GM12892 (cell line): ENCODE results near the gene ZDHHC14.

Source experiments
- DNase-seq: peaks from one replicate; pipeline ENCODE4 v3.0.0; 2011; ENCODE audit not compliant: insufficient read length
- FAIRE-seq: peaks from 2 replicates; lab custom pipeline; 2011; peaks lifted over from hg19 to GRCh38; lab: Jason Lieb, UNC
- POLR2A ChIP-seq: IDR thresholded peaks from 2 replicates; pipeline ENCODE4 v1.6.1; 2011; ENCODE audit warnings: low read depth, low read length, control low read depth
- POLR2AphosphoS5 ChIP-seq: IDR thresholded peaks from 2 replicates; pipeline ENCODE4 v1.6.1; 2011; ENCODE audit warnings: low read depth, low read length, control low read depth
- TAF1 ChIP-seq: IDR thresholded peaks from 2 replicates; pipeline ENCODE4 v1.6.1; 2011; ENCODE audit warnings: low read depth, mild to moderate bottlenecking, control low read depth, low read length, borderline replicate concordance

ZDHHC14 gene

GRCh38 chr6:157538168-157538567, 157.2 kb downstream of the ZDHHC14 start:
- FAIRE-seq (no peak), DNase-seq (no peak)
- TF ChIP-seq TAF1 (no peak), POLR2A (no peak), POLR2AphosphoS5 (no peak)

- DNase-seq (no peak), FAIRE-seq (no peak)
- TF ChIP-seq TAF1: no peak
- TF ChIP-seq POLR2AphosphoS5: no peak
- no peak for TF ChIP-seq POLR2A
These were observed 157.7 kb downstream of the ZDHHC14 start for GRCh38 chr6:157538698-157539097.

- TF ChIP-seq TAF1 (no peak), POLR2AphosphoS5 (no peak)
- FAIRE-seq (no peak), DNase-seq (no peak)
These were observed 158.4 kb downstream of the ZDHHC14 start for GRCh38 chr6:157539421-157539822.

- FAIRE-seq: no peak
- no peak for DNase-seq
- TF ChIP-seq POLR2A (no peak), TAF1 (no peak), POLR2AphosphoS5 (no peak)
These were observed 159.1 kb downstream of the ZDHHC14 start for GRCh38 chr6:157539900-157540752.

- DNase-seq: no peak
- no peak for FAIRE-seq
- no peak for TF ChIP-seq POLR2A
- TF ChIP-seq TAF1: no peak
- TF ChIP-seq POLR2AphosphoS5: no peak
These were observed 160.8 kb downstream of the ZDHHC14 start for GRCh38 chr6:157541618-157542413.

- DNase-seq: no peak
- TF ChIP-seq POLR2A (no peak), POLR2AphosphoS5 (no peak), TAF1 (no peak)
- FAIRE-seq: no peak
These were observed 161.6 kb downstream of the ZDHHC14 start for GRCh38 chr6:157542414-157543160.

GRCh38 chr6:157546321-157546720, 165.3 kb downstream of the ZDHHC14 start:
- no peak for FAIRE-seq
- TF ChIP-seq TAF1 (no peak), POLR2A (no peak), POLR2AphosphoS5 (no peak)

GRCh38 chr6:157547112-157547511, 166.1 kb downstream of the ZDHHC14 start:
- DNase-seq (no peak), FAIRE-seq (no peak)
- TF ChIP-seq POLR2AphosphoS5: no peak
- no peak for TF ChIP-seq TAF1
- TF ChIP-seq POLR2A: no peak

More at GRCh38 chr6:157546321-157546720, 165.3 kb downstream of the ZDHHC14 start:
- DNase-seq: no peak

GRCh38 chr6:157548635-157549467, 167.9 kb downstream of the ZDHHC14 start:
- FAIRE-seq (no peak), DNase-seq (no peak)
- TF ChIP-seq POLR2AphosphoS5 (no peak), POLR2A (no peak), TAF1 (no peak)

- no peak for TF ChIP-seq POLR2AphosphoS5
- no peak for TF ChIP-seq POLR2A
- FAIRE-seq (no peak), DNase-seq (no peak)
These were observed 168.4 kb downstream of the ZDHHC14 start for GRCh38 chr6:157549468-157549745.
